Mesendoderm (in vitro differentiated cells): ENCODE results near the gene SEC14L5.

ENCODE experiments used
- DNase-seq: peaks from one replicate; pipeline ENCODE4 v3.0.0; 2013
- H2AK5ac ChIP-seq: 2 replicates; pipeline ENCODE4 v1.6.1; 2013; ENCODE audit warnings: low read length, inconsistent platforms
- H2BK120ac ChIP-seq: 2 replicates; pipeline ENCODE4 v1.6.1; 2013; ENCODE audit warnings: low read depth, mild to moderate bottlenecking, low read length, moderate library complexity, mixed read lengths
- H2BK15ac ChIP-seq: replicated peaks from 2 replicates; pipeline ENCODE4 v1.6.1; 2013; ENCODE audit warnings: low read depth, mild to moderate bottlenecking, moderate library complexity
- H2BK5ac ChIP-seq: 2 replicates; pipeline ENCODE4 v1.6.1; 2013; ENCODE audit warnings: low read length, inconsistent platforms
- H3K18ac ChIP-seq: 2 replicates; pipeline ENCODE4 v1.6.1; 2013; ENCODE audit warnings: mild to moderate bottlenecking, low read length, mixed read lengths
- H3K23ac ChIP-seq: one replicate; pipeline ENCODE4 v1.6.1; 2013; ENCODE audit warnings: low read length
- H3K27ac ChIP-seq: 2 replicates; pipeline ENCODE4 v1.5.1; 2013; ENCODE audit warnings: low read depth, mild to moderate bottlenecking, inconsistent platforms, low read length, moderate library complexity
- H3K27me3 ChIP-seq: 2 replicates; pipeline ENCODE4 v1.6.1; 2013; ENCODE audit warnings: low read length, control low read depth, mild to moderate bottlenecking, inconsistent platforms; ENCODE audit not compliant: insufficient read depth, poor library complexity
- H3K36me3 ChIP-seq: 2 replicates; pipeline ENCODE4 v1.6.1; 2013; ENCODE audit warnings: low read length, inconsistent platforms; ENCODE audit not compliant: control insufficient read depth, insufficient read depth
- H3K4ac ChIP-seq: one replicate; pipeline ENCODE4 v1.6.1; 2013; ENCODE audit warnings: low read depth, mild to moderate bottlenecking, low read length, moderate library complexity
- H3K4me1 ChIP-seq: 2 replicates; pipeline ENCODE4 v1.6.1; 2013; ENCODE audit warnings: low read depth, low read length, inconsistent platforms; ENCODE audit not compliant: control insufficient read depth
- H3K4me2 ChIP-seq: 2 replicates; pipeline ENCODE4 v1.6.1; 2013; ENCODE audit warnings: low read length
- H3K4me3 ChIP-seq: 2 replicates; pipeline ENCODE4 v1.5.1; 2013; ENCODE audit warnings: mild to moderate bottlenecking, low read length
- H3K56ac ChIP-seq: one replicate; pipeline ENCODE4 v1.6.1; 2013; ENCODE audit warnings: low read length
- H3K79me1 ChIP-seq: 2 replicates; pipeline ENCODE4 v1.6.1; 2013; ENCODE audit warnings: low read length, inconsistent platforms
- H3K79me2 ChIP-seq: 2 replicates; pipeline ENCODE4 v1.6.1; 2013; ENCODE audit warnings: mild to moderate bottlenecking, low read length; ENCODE audit not compliant: control insufficient read depth, insufficient read depth
- H3K9ac ChIP-seq: 2 replicates; pipeline ENCODE4 v1.6.1; 2013; ENCODE audit warnings: low read length, inconsistent platforms
- H4K5ac ChIP-seq: one replicate; pipeline ENCODE4 v1.6.1; 2013; ENCODE audit warnings: low read length
- H4K8ac ChIP-seq: one replicate; pipeline ENCODE4 v1.6.1; 2013; ENCODE audit warnings: low read depth, mild to moderate bottlenecking, control low read depth, low read length, moderate library complexity
- WGBS: extraction: QIAGEN DNeasy Blood & Tissue Kit; methylation state at CpG from one replicate; pipeline ENCODE4 v1.1.7; 2013; ENCODE audit warnings: low lambda C conversion rate, missing lambda C conversion rate; ENCODE audit not compliant: insufficient coverage; ENCODE audit errors: extremely low coverage; 5-methylcytosine and 5-hydroxymethylcytosine counted together

The SEC14L5 gene

DNA sequence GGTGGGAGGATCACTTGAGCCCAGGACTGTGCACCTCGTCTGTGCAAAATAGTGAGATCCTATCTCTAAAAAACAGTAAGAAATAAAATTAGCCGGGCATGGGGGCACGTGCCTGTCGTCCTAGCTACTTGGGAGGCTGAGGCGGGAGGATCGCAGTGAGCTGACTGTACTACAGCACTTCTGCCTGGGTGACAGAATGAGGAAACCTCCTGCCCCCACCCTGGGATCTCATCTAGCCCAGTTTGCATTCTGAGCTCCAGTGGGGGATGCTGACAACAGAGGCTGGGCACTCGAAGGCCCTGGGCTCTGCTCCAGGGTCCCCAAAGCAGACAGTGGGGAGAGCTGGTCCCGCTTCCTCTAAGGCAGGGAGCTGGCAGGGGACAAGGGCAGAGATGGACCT, 68.5 kb downstream of the SEC14L5 start:
- no peaks in the 10 kb centered on the region for H3K79me2 ChIP-seq
- H3K4ac ChIP-seq, result no peak overlapping the region
- H3K9ac ChIP-seq, result no peak overlapping the region
- H3K23ac ChIP-seq, result no peak overlapping the region
- H3K79me1 ChIP-seq, result no peaks in the 10 kb centered on the region
- no peak overlapping the region for H4K8ac ChIP-seq
- no peak overlapping the region for H3K18ac ChIP-seq
- DNase-seq, result no peak
- no peak overlapping the region for H4K5ac ChIP-seq
- H3K4me2 ChIP-seq, result no peak overlapping the region
- no peak overlapping the region for H3K4me3 ChIP-seq
- H3K56ac ChIP-seq, result no peak overlapping the region
- no peaks in the 10 kb centered on the region for H3K27me3 ChIP-seq
- no peak overlapping the region for H2BK120ac ChIP-seq
- no peaks in the 10 kb centered on the region for H3K4me1 ChIP-seq
- WGBS, result no CpG with 5 or more reads among the region's 8 CpGs
- H2BK5ac ChIP-seq, result no peak overlapping the region
- H3K27ac ChIP-seq, result no peak overlapping the region
- H3K36me3 ChIP-seq, result no peaks in the 10 kb centered on the region
- no peak overlapping the region for H2AK5ac ChIP-seq
- no peak overlapping the region for H2BK15ac ChIP-seq

GRCh38 chr16:5027086-5027485, 69.0 kb downstream of the SEC14L5 start:
- Histone ChIP-seq H3K79me2 (no peaks in the 10 kb centered on the region), H3K4me2 (no peak overlapping the region), H2BK5ac (no peak overlapping the region), H3K4me1 (no peaks in the 10 kb centered on the region), H3K4me3 (no peak overlapping the region), H3K18ac (no peak overlapping the region), H4K5ac (no peak overlapping the region), H4K8ac (no peak overlapping the region), H3K23ac (no peak overlapping the region), H2BK120ac (no peak overlapping the region), H3K79me1 (no peaks in the 10 kb centered on the region), H3K56ac (no peak overlapping the region), H2AK5ac (no peak overlapping the region), H3K4ac (no peak overlapping the region), H3K27ac (no peak overlapping the region), H2BK15ac (no peak overlapping the region), H3K36me3 (no peaks in the 10 kb centered on the region), H3K27me3 (no peaks in the 10 kb centered on the region), H3K9ac (no peak overlapping the region)
- WGBS, result no CpG with 5 or more reads among the region's 7 CpGs
- no peak for DNase-seq

- H3K27me3 ChIP-seq, result no peaks in the 10 kb centered on the region
- no peak overlapping the region for H3K9ac ChIP-seq
- no peak overlapping the region for H3K23ac ChIP-seq
- no peak overlapping the region for H4K5ac ChIP-seq
- H2AK5ac ChIP-seq, result no peak overlapping the region
- WGBS, result no CpG with 5 or more reads among the region's 32 CpGs
- no peak for DNase-seq
- H3K36me3 ChIP-seq, result no peaks in the 10 kb centered on the region
- H3K79me1 ChIP-seq, result no peaks in the 10 kb centered on the region
- no peak overlapping the region for H2BK15ac ChIP-seq
- no peak overlapping the region for H3K4ac ChIP-seq
- H2BK120ac ChIP-seq, result no peak overlapping the region
- H3K56ac ChIP-seq, result no peak overlapping the region
- H3K18ac ChIP-seq, result no peak overlapping the region
- no peak overlapping the region for H3K4me2 ChIP-seq
- H3K79me2 ChIP-seq, result no peaks in the 10 kb centered on the region
- no peak overlapping the region for H3K4me3 ChIP-seq
- H3K27ac ChIP-seq, result no peak overlapping the region
- H3K4me1 ChIP-seq, result no peaks in the 10 kb centered on the region
- no peak overlapping the region for H2BK5ac ChIP-seq
- no peak overlapping the region for H4K8ac ChIP-seq
Observed at GRCh38 chr16:5027575-5028235, 69.6 kb downstream of the SEC14L5 start.

DNA sequence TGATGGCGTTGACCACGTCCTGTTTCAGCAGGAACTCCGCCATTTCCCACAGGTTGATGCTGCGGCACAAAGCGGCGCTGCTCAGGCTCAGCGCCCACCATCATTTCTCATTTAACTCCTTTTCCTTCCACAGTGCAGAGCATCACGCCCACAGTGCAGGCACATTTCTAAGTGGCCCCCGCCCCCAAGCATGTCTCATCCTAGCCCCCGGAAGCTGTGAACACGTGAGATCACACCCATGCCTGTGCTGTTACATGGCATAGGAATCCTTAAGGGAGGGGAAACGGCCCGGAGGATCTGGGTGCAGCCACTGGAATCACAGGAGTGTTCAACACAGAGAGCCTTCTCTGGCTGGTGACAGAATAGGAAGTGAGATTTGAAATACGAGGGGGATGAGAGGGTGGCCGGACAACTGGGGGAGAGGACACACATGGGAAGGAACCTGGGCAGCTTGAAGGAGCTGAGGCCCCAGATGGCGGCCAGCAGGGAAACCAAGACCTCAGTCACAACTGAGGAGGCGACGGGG, 70.9 kb downstream of the SEC14L5 start:
- no peak overlapping the region for H2AK5ac ChIP-seq

GRCh38 chr16:5030251-5030870, 72.2 kb downstream of the SEC14L5 start:
- Histone ChIP-seq H2BK120ac (no peak overlapping the region), H3K23ac (no peak overlapping the region), H3K18ac (no peak overlapping the region), H3K4me2 (no peak overlapping the region), H3K79me1 (no peaks in the 10 kb centered on the region), H3K56ac (no peak overlapping the region), H3K36me3 (no peaks in the 10 kb centered on the region), H4K8ac (no peak overlapping the region), H2BK15ac (no peak overlapping the region), H3K79me2 (no peaks in the 10 kb centered on the region), H2BK5ac (no peak overlapping the region), H3K9ac (no peak overlapping the region), H3K27ac (no peak overlapping the region), H3K4ac (no peak overlapping the region), H2AK5ac (no peak overlapping the region), H3K27me3 (no peaks in the 10 kb centered on the region), H3K4me3 (no peak overlapping the region), H3K4me1 (no peaks in the 10 kb centered on the region), H4K5ac (no peak overlapping the region)
- no peak for DNase-seq
- WGBS, result no CpG with 5 or more reads among the region's 12 CpGs

More for the DNA sequence above, 70.9 kb downstream of the SEC14L5 start:
- no peak overlapping the region for H2BK5ac ChIP-seq
- WGBS, result no CpG with 5 or more reads among the region's 18 CpGs
- H3K23ac ChIP-seq, result no peak overlapping the region
- H3K79me1 ChIP-seq, result no peaks in the 10 kb centered on the region
- H3K27ac ChIP-seq, result no peak overlapping the region
- H3K56ac ChIP-seq, result no peak overlapping the region
- DNase-seq, result no peak
- no peak overlapping the region for H2BK120ac ChIP-seq
- no peak overlapping the region for H3K4me3 ChIP-seq
- no peaks in the 10 kb centered on the region for H3K79me2 ChIP-seq
- no peak overlapping the region for H4K8ac ChIP-seq
- no peaks in the 10 kb centered on the region for H3K27me3 ChIP-seq
- no peak overlapping the region for H3K9ac ChIP-seq
- no peak overlapping the region for H3K4ac ChIP-seq
- no peak overlapping the region for H3K4me2 ChIP-seq
- H3K18ac ChIP-seq, result no peak overlapping the region
- no peaks in the 10 kb centered on the region for H3K4me1 ChIP-seq
- no peak overlapping the region for H2BK15ac ChIP-seq
- no peak overlapping the region for H4K5ac ChIP-seq
- no peaks in the 10 kb centered on the region for H3K36me3 ChIP-seq
